ENCODE measurements around the gene HYI. TPM values are rescaled to one million over a fixed set of nuclear protein-coding genes. Genes with fewer than 3 reads are reported as not detected.

HYI gene
- total RNA-seq, 2 donors from 2014 or later, result 34.4 to 34.8 TPM

- H3K4me1 Mint-ChIP-seq, result no peaks in the 10 kb centered on the region
- peaks cover under 1% of the 10 kb centered on the region for H3K9me3 ChIP-seq (ENCODE audit: control insufficient read depth, low read length)
- no peak overlapping the region for H3K27ac Mint-ChIP-seq
- H3K4me3 ChIP-seq (ENCODE audit: low read length), result no peak overlapping the region
- H3K27me3 ChIP-seq (ENCODE audit: control insufficient read depth, insufficient read depth, low read length, poor library complexity, severe bottlenecking), result no peaks in the 10 kb centered on the region
- no peaks in the 10 kb centered on the region for H3K36me3 ChIP-seq (ENCODE audit: control insufficient read depth, insufficient read depth, low read length)
- no peaks in the 10 kb centered on the region for H3K4me1 ChIP-seq (ENCODE audit: control insufficient read depth, insufficient read depth, low read length)
- H3K4me3 Mint-ChIP-seq, result no peak overlapping the region
- H3K36me3 Mint-ChIP-seq (ENCODE audit: low read depth), result no peaks in the 10 kb centered on the region
- 100% methylated on average over 1 of the region's 1 CpG; no CpG with 5 or more reads in 1 of the 2 experiments for WGBS, 2 experiments (ENCODE audit: insufficient coverage in 1 of 2, insufficient read length in 1 of 2)
- peaks cover 7% of the 10 kb centered on the region for H3K9me3 Mint-ChIP-seq
- H3K27ac ChIP-seq (ENCODE audit: low read depth, low read length), result no peak overlapping the region
- DNase-seq, result no peak
- no peaks in the 10 kb centered on the region for H3K27me3 Mint-ChIP-seq (ENCODE audit: insufficient read depth)
- no peak for TF ChIP-seq CTCF (conservative IDR thresholded peaks at IDR 0.05)
- H3K9ac ChIP-seq (ENCODE audit: extremely low read depth, low read length, poor library complexity, severe bottlenecking), result no peak overlapping the region
These were observed 28.5 kb upstream of the HYI start for GRCh38 chr1:43482215-43482614.

- Histone ChIP-seq H3K27ac (ENCODE audit: low read depth, low read length) (no peak overlapping the region), H3K4me1 (ENCODE audit: control insufficient read depth, insufficient read depth, low read length) (no peaks in the 10 kb centered on the region), H3K4me3 (ENCODE audit: low read length) (no peak overlapping the region), H3K9me3 (ENCODE audit: control insufficient read depth, low read length) (no peaks in the 10 kb centered on the region), H3K36me3 (ENCODE audit: control insufficient read depth, insufficient read depth, low read length) (no peaks in the 10 kb centered on the region), H3K9ac (ENCODE audit: extremely low read depth, low read length, poor library complexity, severe bottlenecking) (no peak overlapping the region), H3K27me3 (ENCODE audit: control insufficient read depth, insufficient read depth, low read length, poor library complexity, severe bottlenecking) (no peaks in the 10 kb centered on the region)
- no peaks in the 10 kb centered on the region for H3K36me3 Mint-ChIP-seq (ENCODE audit: low read depth)
- DNase-seq, result no peak
- 86 to 100% methylated on average over 1 to 2 of the region's 2 CpGs for WGBS, 2 experiments (ENCODE audit: insufficient coverage in 1 of 2, insufficient read length in 1 of 2)
- no peak overlapping the region for H3K4me3 Mint-ChIP-seq
- no peak for TF ChIP-seq CTCF (conservative IDR thresholded peaks at IDR 0.05)
- no peaks in the 10 kb centered on the region for H3K27me3 Mint-ChIP-seq (ENCODE audit: insufficient read depth)
- no peak overlapping the region for H3K27ac Mint-ChIP-seq
- H3K4me1 Mint-ChIP-seq, result no peaks in the 10 kb centered on the region
- peaks cover 5% of the 10 kb centered on the region for H3K9me3 Mint-ChIP-seq
These were observed 27.8 kb upstream of the HYI start for GRCh38 chr1:43481491-43481890.

GRCh38 chr1:43479414-43479813 is 25.7 kb upstream of the HYI start:
- WGBS, 2 experiments (ENCODE audit: insufficient coverage in 1 of 2, insufficient read length in 1 of 2), result 83 to 87% methylated on average over 1 to 3 of the region's 3 CpGs
- DNase-seq, result no peak
- no peaks in the 10 kb centered on the region for H3K36me3 Mint-ChIP-seq (ENCODE audit: low read depth)

More at GRCh38 chr1:43479414-43479813, 25.7 kb upstream of the HYI start:
- Mint-ChIP-seq H3K27me3 (ENCODE audit: insufficient read depth) (no peaks in the 10 kb centered on the region), H3K27ac (no peak overlapping the region), H3K4me3 (no peak overlapping the region), H3K9me3 (peaks cover 2% of the 10 kb centered on the region), H3K4me1 (no peaks in the 10 kb centered on the region)
- no peak overlapping the region for H3K4me3 ChIP-seq (ENCODE audit: low read length)
- no peak overlapping the region for H3K27ac ChIP-seq (ENCODE audit: low read depth, low read length)
- no peak for TF ChIP-seq CTCF (conservative IDR thresholded peaks at IDR 0.05)
- no peaks in the 10 kb centered on the region for H3K4me1 ChIP-seq (ENCODE audit: control insufficient read depth, insufficient read depth, low read length)
- no peaks in the 10 kb centered on the region for H3K9me3 ChIP-seq (ENCODE audit: control insufficient read depth, low read length)
- no peaks in the 10 kb centered on the region for H3K27me3 ChIP-seq (ENCODE audit: control insufficient read depth, insufficient read depth, low read length, poor library complexity, severe bottlenecking)
- H3K9ac ChIP-seq (ENCODE audit: extremely low read depth, low read length, poor library complexity, severe bottlenecking), result no peak overlapping the region
- no peaks in the 10 kb centered on the region for H3K36me3 ChIP-seq (ENCODE audit: control insufficient read depth, insufficient read depth, low read length)
